HG03064 (cell line): ENCODE results near the gene EP400.
"Not testable (repeated sequence)": the region's sequence is repeated elsewhere in the genome, so short reads cannot be mapped to it uniquely, and the experiment has no call there.

Experiments
- ATAC-seq: cut with Tn5 transposase; IDR thresholded peaks from one replicate; pipeline ENCODE4 v1.9.1; 2021; ENCODE audit warnings: low read depth; ENCODE audit not compliant: unreplicated experiment

EP400 gene

GRCh38 chr12:132078190-132078589 is 128.4 kb downstream of the EP400 start:
- ATAC-seq: no peak

GRCh38 chr12:132079200-132079599 is 129.5 kb downstream of the EP400 start:
- ATAC-seq: no peak

GRCh38 chr12:132079695-132080094 is 130.0 kb downstream of the EP400 start:
- ATAC-seq: no peak

- ATAC-seq: not testable (repeated sequence)
Observed at GRCh38 chr12:132080515-132080914, 130.8 kb downstream of the EP400 start.

- ATAC-seq: no peak
Observed at GRCh38 chr12:132081423-132081822, 131.7 kb downstream of the EP400 start.

- no peak for ATAC-seq
Observed at GRCh38 chr12:132083614-132083940, 133.8 kb downstream of the EP400 start.

GRCh38 chr12:132083941-132084620 is 134.3 kb downstream of the EP400 start:
- peak; percentile 72 for ATAC-seq

- no peak for ATAC-seq
Observed at GRCh38 chr12:132084621-132085290, 135.0 kb downstream of the EP400 start.

GRCh38 chr12:132085291-132085635 is 135.5 kb downstream of the EP400 start:
- ATAC-seq: no peak

- no peak for ATAC-seq
Observed at GRCh38 chr12:132089407-132089910, 139.7 kb downstream of the EP400 start.

GRCh38 chr12:132094269-132094891 is 144.6 kb downstream of the EP400 start:
- ATAC-seq: no peak

GRCh38 chr12:132095520-132096409 is 146.0 kb downstream of the EP400 start:
- ATAC-seq: no peak

- no peak for ATAC-seq
Observed at GRCh38 chr12:132099739-132100138, 150.0 kb downstream of the EP400 start.

GRCh38 chr12:132100306-132101065 is 150.7 kb downstream of the EP400 start:
- no peak for ATAC-seq

GRCh38 chr12:132102297-132102696 is 152.6 kb downstream of the EP400 start:
- no peak for ATAC-seq

- ATAC-seq: not testable (repeated sequence)
Observed at GRCh38 chr12:132103072-132103471, 153.3 kb downstream of the EP400 start.

- ATAC-seq: no peak
Observed at GRCh38 chr12:132103542-132104308, 154.0 kb downstream of the EP400 start.

- ATAC-seq: no peak
Observed at GRCh38 chr12:132105467-132105866, 155.7 kb downstream of the EP400 start.

- no peak for ATAC-seq
Observed at GRCh38 chr12:132106921-132107320, 157.2 kb downstream of the EP400 start.
